ENCODE data around the gene RPS8. TPM values are rescaled to one million over a fixed set of nuclear protein-coding genes. Genes with fewer than 3 reads are reported as not detected.
"Not testable (repeated sequence)": the region's sequence is repeated elsewhere in the genome, so short reads cannot be mapped to it uniquely, and the experiment has no call there.

RPS8 gene
- total RNA-seq, 4 donors from 2014 or later, result 505 to 1,630 (median 1,282) TPM

DNA sequence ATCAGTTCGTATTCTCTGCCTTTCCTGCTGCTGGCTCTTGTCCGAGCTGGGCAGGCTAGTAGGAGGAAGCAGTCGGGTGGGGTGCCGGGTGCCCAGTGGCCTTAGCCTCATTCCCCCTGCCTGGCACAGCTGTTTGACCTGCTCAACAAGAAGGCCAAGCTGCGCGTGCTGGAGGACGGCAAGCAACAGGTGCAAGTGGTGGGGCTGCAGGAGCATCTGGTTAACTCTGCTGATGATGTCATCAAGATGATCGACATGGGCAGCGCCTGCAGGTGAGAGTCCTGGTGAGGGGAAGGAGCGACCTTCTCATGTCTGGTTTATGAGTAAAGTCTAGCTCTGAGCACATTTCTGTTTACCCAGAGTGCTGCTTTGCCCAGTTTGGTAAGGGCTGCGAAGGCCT lies 16.3 kb upstream of the RPS8 start:
- no peaks in the 10 kb centered on the region for H3K4me1 ChIP-seq
- no peaks in the 10 kb centered on the region for H3K36me3 ChIP-seq
- TF ChIP-seq EP300 (IDR thresholded peaks at IDR 0.05; ENCODE audit: low read depth) (no peak), POLR2AphosphoS5 (IDR thresholded peaks at IDR 0.05) (no peak), POLR2A (IDR thresholded peaks at IDR 0.05) (no peak)
- TF ChIP-seq, protein P1, sequence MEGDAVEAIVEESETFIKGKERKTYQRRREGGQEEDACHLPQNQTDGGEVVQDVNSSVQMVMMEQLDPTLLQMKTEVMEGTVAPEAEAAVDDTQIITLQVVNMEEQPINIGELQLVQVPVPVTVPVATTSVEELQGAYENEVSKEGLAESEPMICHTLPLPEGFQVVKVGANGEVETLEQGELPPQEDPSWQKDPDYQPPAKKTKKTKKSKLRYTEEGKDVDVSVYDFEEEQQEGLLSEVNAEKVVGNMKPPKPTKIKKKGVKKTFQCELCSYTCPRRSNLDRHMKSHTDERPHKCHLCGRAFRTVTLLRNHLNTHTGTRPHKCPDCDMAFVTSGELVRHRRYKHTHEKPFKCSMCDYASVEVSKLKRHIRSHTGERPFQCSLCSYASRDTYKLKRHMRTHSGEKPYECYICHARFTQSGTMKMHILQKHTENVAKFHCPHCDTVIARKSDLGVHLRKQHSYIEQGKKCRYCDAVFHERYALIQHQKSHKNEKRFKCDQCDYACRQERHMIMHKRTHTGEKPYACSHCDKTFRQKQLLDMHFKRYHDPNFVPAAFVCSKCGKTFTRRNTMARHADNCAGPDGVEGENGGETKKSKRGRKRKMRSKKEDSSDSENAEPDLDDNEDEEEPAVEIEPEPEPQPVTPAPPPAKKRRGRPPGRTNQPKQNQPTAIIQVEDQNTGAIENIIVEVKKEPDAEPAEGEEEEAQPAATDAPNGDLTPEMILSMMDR (IDR thresholded peaks at IDR 0.05), result no peak
- in situ Hi-C loops (cut with MboI; ENCODE audit: low pct_ligation_motif_present in 1 of 4, low pct_unique_long_range_greater_than_20kb in 1 of 4, low sequenced_read_pairs in 3 of 4) (no loop called here), intact Hi-C loops (cut with DNase I; ENCODE audit: low total_unique reads) (no loop called here)
- 0 to 90% methylated on average over 1 to 11 of the region's 11 CpGs for WGBS, 2 donors (ENCODE audit: low coverage in 1 of 2)
- no peaks in the 10 kb centered on the region for H3K9me3 ChIP-seq
- H3K27me3 ChIP-seq, result no peaks in the 10 kb centered on the region
- H3K4me3 ChIP-seq, result no peak overlapping the region
- DNase-seq, result no peak
- H3K27ac ChIP-seq, result no peak overlapping the region

DNA sequence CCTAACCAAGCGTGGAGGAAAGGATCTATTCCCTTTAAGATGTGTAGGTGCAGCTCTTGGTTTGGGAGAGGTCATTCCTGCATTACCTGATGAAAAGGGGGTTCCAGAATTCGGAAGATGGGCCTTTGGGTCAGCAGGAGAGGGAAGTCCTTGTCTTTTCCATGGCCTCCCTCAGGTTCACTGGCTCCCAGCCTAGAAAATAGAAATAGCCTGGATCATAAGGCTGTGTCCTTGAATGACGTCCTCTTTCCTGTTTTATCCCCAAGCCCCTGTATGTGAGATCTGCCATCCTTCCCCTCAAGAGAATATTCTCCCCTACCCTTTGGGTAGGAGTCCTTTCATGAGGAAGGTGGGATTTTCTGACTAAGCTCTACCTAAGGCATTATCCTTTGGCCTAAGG lies 14.5 kb upstream of the RPS8 start:
- TF ChIP-seq, protein P1 (IDR thresholded peaks at IDR 0.05), result no peak
- no peak for TF ChIP-seq POLR2AphosphoS5 (IDR thresholded peaks at IDR 0.05)
- no peak for TF ChIP-seq EP300 (IDR thresholded peaks at IDR 0.05; ENCODE audit: low read depth)
- no peak for TF ChIP-seq POLR2A (IDR thresholded peaks at IDR 0.05)
- Histone ChIP-seq H3K9me3 (no peaks in the 10 kb centered on the region), H3K36me3 (no peaks in the 10 kb centered on the region), H3K4me1 (no peaks in the 10 kb centered on the region), H3K4me3 (no peak overlapping the region), H3K27me3 (no peaks in the 10 kb centered on the region), H3K27ac (no peak overlapping the region)
- WGBS, 2 donors (ENCODE audit: low coverage in 1 of 2), result 90% methylated on average over 3 of the region's 3 CpGs; no CpG with 5 or more reads in 1 of the 2 donors
- intact Hi-C loops (cut with DNase I; ENCODE audit: low total_unique reads), result loop anchor here (1.0 kb wide), 1 partner anchor 27 kb away; the partner anchor contains the start of gene BEST4
- no peak for DNase-seq
- in situ Hi-C loops (cut with MboI; ENCODE audit: low pct_ligation_motif_present in 1 of 4, low pct_unique_long_range_greater_than_20kb in 1 of 4, low sequenced_read_pairs in 3 of 4), result no loop called here

DNA sequence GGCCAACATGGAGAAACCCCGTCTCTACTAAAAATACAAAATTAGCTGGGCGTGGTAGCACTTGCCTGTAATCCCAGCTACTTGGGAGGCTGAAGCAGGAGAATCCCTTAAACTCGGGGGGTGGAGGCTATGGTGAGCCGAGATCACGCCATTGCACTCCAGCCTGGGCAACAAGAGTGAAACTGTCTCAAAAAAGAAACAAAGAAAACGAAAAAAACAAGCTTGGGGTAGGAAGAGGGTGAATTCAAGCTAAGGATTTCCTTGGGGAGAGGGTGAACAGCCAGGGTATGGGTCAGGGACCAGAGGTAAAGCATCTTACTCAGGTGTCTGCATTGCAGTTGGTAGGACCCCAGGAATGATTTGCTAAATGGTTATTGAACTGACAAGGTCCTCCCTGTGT lies 8.9 kb upstream of the RPS8 start:
- intact Hi-C loops (cut with DNase I; ENCODE audit: low total_unique reads); H3K27me3 ChIP-seq; H3K9me3 ChIP-seq; H3K36me3 ChIP-seq; H3K27ac ChIP-seq; in situ Hi-C loops (cut with MboI; ENCODE audit: low pct_ligation_motif_present in 1 of 4, low pct_unique_long_range_greater_than_20kb in 1 of 4, low sequenced_read_pairs in 3 of 4); DNase-seq; H3K4me1 ChIP-seq; H3K4me3 ChIP-seq: not testable (repeated sequence)
- 94% methylated on average over 6 of the region's 6 CpGs; no CpG with 5 or more reads in 1 of the 2 donors for WGBS, 2 donors (ENCODE audit: low coverage in 1 of 2)

DNA sequence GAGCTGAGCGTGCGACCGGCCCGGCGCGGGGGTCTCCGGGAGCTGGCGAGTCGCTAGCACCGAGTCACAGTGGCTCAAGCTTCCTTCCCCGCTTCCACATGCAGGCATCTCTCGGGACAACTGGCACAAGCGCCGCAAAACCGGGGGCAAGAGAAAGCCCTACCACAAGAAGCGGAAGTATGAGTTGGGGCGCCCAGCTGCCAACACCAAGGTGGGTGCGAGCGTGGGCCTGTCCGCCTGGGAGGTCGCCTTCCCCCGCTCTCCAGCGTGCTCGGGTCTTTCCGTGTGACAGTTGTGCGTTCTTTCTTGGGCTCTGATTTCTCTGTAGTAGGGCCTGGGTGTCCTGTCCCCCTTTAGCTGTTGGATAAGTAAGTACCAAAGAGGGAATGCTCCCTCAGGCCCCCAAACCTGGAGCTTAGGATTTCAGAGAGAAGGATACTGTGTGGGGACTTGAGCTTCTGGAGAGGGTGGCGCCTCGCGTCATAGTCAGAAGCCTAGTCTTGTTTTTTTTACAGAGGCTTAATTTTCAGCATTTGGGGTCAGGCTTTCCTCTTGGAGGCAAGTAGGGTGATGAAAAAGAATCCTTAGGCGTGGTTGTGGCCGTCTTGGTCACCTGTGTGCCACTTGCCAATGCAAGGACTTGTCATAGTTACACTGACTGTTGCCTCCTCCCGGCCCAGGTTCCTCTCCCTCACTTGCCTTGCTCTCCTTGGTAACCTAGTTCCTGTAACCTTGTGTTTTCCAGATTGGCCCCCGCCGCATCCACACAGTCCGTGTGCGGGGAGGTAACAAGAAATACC lies 790 bp downstream of the RPS8 start:
- DNase-seq, result peak; percentile 42
- Histone ChIP-seq H3K27ac (peak overlapping the region; percentile 92 to 97 (median 95)), H3K4me3 (peak overlapping the region; percentile 72 to 81 (median 78)), H3K27me3 (no peaks in the 10 kb centered on the region), H3K4me1 (peaks cover 9 to 29% (median 21%) of the 10 kb centered on the region in 4 donors), H3K36me3 (peaks cover 0 to 20% (median 4%) of the 10 kb centered on the region in 4 donors), H3K9me3 (no peaks in the 10 kb centered on the region)
- no peak for TF ChIP-seq EP300 (IDR thresholded peaks at IDR 0.05; ENCODE audit: low read depth)
- no peak for TF ChIP-seq POLR2A (IDR thresholded peaks at IDR 0.05)
- TF ChIP-seq POLR2AphosphoS5 (IDR thresholded peaks at IDR 0.05), result no peak
- TF ChIP-seq, protein P1 (IDR thresholded peaks at IDR 0.05), result no peak
- in situ Hi-C loops (cut with MboI; ENCODE audit: low pct_ligation_motif_present in 1 of 4, low pct_unique_long_range_greater_than_20kb in 1 of 4, low sequenced_read_pairs in 3 of 4) (loop anchor here in 2 of 4 donors (25.0 kb wide), 2 partner anchors 236 to 536 kb away; partner anchors contain the start of genes HECTD3 (in 1 of the 2) and UROD (in 1 of the 2)), intact Hi-C loops (cut with DNase I; ENCODE audit: low total_unique reads) (loop anchor here (5.0 kb wide), 1 partner anchor 526 kb away; no protein-coding TSS in a partner anchor)
- WGBS, 2 donors (ENCODE audit: low coverage in 1 of 2), result 5% methylated on average over 36 of the region's 36 CpGs; no CpG with 5 or more reads in 1 of the 2 donors
